GM19193 (cell line): ENCODE results near the gene GNG12.

ENCODE experiments used
- POLR2A ChIP-seq: IDR thresholded peaks from 4 replicates; pipeline ENCODE4 v1.6.1; 2011; ENCODE audit not compliant: insufficient read depth, insufficient read length; ENCODE audit errors: extremely low read depth

GNG12 gene

GRCh38 chr1:67787746-67788145 lies 45.5 kb downstream of the GNG12 start:
- no peak for TF ChIP-seq POLR2A

DNA sequence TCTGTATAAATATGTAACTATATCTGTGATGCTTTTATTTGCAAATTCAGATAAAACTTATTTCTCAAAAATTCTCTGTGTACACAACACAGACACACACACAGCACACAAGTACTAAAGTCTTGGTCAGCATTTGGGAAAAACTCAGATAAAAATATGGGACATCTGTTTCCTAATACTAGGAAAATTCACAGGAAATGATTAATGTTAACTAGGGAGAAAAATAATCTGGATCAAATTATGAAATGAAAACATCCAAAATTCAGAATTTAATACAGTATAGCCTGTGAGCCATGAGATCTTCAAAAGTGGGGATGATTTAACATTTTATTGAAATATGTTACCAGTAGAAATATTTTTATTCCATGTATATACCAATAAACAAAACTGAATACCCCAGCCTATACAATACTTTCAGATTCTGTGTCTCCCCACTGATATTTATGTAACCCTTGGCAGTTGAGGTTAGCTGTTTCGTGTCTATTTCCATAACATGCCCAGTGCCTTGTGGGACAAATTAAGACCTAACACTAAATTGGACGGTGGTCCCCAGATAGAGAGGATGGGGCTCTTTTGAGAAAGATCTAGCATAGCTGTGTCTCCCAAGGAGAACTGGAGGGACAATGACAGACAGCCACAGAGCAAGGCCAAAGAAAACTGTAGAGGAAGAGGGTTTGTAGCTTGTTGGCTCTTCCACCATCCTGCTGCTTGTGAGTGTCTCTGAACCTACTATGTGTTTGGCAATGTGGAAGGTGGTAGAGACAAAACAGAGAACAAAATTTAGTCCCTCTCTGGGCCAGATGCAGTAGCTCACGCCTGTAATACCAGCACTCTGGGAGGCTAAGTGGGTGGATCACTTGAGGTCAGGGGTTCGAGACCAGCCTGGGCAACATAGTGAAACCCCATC lies 47.2 kb downstream of the GNG12 start:
- no peak for TF ChIP-seq POLR2A

- TF ChIP-seq POLR2A = no peak
Measured at GRCh38 chr1:67784545-67785186, 48.6 kb downstream of the GNG12 start.

- TF ChIP-seq POLR2A = no peak
Measured at GRCh38 chr1:67780637-67781036, 52.6 kb downstream of the GNG12 start.

DNA sequence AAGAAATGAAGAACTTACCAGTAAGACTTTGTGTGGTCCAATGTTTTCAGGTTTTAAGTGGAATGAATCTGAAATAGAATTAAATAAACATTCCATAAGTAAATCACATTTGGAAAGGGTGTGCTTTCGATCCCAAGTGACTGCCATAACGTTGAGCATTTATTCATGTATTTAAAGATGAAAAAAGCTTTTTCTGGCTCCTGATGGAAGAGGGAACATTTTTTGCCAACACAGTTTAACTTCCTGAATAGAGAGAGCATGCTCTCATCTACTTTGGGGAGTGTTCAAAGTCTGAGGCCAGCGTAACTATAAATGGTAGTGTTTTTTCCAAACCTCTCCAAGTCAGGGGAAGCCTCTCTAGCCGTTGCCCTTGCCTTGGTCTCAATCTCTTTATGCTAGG lies 55.8 kb downstream of the GNG12 start:
- TF ChIP-seq POLR2A = no peak

DNA sequence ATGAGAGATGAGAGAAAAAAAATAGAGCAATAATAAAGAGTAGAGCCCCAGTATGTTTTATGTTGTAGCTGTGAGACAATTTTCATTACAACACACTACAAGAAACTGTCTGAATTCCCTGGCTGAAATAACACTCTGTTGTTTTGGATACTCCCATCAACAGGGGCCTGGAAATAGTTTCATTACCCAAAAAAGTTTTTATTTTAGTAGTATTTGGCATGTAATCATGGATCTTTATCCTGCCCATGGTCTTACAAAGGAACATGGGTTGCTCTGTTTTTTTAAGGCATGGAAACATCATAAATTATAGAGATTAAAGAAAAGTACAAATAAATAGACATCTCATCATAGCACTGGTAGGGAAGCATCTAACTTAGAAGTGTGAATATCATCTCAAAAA lies 56.3 kb downstream of the GNG12 start:
- TF ChIP-seq POLR2A = no peak

GRCh38 chr1:67773462-67773861 lies 59.8 kb downstream of the GNG12 start:
- TF ChIP-seq POLR2A = no peak

DNA sequence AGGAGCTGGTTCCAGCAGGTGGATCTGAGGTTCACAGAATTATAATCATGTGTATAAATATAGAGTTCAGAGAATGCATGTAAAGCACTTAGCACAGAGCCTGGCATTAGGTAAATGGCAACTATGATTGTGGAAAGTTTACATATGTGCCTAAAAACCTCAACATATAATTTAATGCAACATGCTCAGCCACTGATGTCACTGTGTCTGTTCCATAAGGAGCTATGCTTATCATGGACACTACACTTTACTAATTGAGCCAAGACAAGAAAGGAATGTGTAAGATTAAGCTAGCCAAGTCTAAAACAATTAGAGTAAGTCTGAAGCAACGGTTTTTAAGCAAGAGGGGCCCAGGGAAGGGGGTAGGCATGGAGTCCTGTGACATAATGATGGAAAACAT lies 61.5 kb downstream of the GNG12 start:
- no peak for TF ChIP-seq POLR2A

GRCh38 chr1:67771152-67771551 lies 62.1 kb downstream of the GNG12 start:
- TF ChIP-seq POLR2A = no peak

DNA sequence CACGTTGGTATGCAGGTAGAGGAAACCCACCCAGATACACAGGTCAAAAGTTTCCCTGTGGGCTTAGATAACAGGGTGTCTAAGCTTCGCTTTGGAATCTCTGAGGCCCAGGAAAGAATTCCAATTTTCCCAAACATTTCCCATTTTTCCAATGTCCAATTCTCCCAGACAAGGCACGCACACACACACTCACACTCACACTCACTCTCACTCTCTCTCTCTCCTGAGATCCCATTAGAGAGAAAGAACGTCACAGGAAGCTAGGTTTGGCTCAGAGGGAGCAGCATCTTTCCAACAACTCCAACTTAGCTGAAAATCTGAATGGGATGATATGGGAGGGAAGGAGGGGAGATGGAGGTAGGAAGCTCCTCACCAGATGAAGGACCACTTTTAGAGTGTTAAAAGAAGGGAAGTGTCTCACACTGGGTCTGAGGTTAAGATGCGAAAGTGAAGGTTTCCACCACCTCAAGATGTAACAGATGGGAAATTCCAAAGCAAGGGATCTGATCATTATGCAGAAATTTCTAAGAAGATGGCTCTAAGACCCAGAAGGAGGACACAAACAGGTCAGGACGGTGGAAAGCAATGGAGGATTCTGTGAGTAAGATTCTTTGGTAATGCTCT lies 63.5 kb downstream of the GNG12 start:
- TF ChIP-seq POLR2A = no peak

GRCh38 chr1:67768480-67768879 lies 64.8 kb downstream of the GNG12 start:
- TF ChIP-seq POLR2A = no peak

DNA sequence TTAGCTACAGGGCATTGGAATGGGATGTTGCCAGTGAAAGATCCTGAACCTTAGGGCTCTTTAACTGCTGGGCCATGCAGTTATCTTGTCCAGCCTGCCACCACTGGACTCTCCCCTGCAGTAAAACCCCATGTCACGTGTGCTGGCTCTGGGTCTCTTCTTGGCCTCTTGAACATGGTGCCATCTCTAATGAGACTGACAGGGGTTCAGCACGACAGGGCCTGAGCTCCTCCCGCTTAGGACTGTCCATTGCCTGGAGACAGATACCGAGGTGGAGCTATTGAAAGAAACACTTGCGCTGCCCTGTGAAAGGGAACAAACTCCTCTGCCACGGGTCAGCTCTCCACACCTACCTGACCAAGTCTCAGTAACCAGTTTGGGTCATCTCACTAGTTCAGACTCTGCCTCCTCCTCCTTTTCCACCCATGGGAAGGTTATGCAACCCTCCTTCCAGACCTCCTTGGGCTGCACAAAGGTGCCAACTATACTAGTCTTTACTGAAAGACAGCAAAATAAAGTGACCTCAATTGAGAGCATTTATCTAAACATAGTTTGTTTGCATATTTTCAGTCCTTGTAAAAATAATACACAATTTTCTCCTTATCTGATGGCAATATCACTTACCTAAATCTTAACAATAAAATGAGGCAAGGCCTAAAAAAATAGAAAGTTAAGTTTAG lies 66.0 kb downstream of the GNG12 start:
- TF ChIP-seq POLR2A = no peak

DNA sequence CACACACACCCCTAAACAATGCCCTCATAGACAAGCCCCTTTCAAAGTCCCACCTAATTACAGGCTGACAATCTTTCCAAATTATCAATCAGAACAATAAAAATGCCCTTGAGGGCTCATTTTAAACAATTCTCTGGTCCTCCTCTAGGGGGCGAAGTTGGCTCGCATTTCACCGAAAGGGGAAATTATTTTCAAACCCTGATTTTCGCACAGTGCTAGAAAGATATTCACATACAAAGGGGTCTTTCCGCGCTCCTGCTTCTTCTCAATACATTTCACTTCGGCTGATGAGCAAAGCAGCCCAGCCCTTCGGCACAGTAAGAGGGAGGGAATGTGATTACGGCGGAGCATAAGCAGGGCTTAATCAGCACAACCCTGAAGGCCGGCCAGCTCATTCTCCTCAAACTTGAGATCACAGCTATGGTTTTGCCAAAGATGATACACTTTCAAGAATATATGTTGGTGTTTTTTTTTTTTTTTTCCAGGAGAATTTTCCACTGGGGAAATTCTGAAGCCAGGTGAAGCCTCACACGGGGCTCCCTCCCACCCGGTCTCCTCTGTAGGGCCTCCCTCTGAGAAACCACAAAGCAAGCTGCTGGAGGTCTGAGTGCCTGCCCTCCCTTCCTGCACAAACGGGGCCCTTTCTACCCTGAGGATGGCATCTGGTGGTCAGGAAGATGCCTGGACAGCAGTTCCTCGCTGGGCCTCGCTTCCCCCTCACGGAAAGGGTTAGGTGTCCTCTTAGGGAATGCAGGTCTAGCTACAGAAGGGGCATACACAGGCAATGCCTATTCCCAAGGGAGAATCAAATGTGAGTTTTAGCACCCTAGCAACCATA lies 66.9 kb downstream of the GNG12 start:
- no peak for TF ChIP-seq POLR2A

GRCh38 chr1:67764633-67765032 lies 68.6 kb downstream of the GNG12 start:
- no peak for TF ChIP-seq POLR2A
